ENCODE results near the gene GSTM3. TPM values are rescaled to one million over a fixed set of nuclear protein-coding genes. Genes with fewer than 3 reads are reported as not detected.
A peak's percentile ranks its signal among the peaks of the same experiment; 100 is the strongest.
"Not testable (repeated sequence)": the region's sequence is repeated elsewhere in the genome, so short reads cannot be mapped to it uniquely, and the experiment has no call there.

The GSTM3 gene
- total RNA-seq, 6 experiments from 2014 or later: 1.2 to 19.2 (median 10.6) TPM

GRCh38 chr1:109691759-109692158, 49.1 kb downstream of the GSTM3 start:
- Histone ChIP-seq H3K27ac (no peak overlapping the region), H3K4me1 (peaks cover 0 to 4% (median 0%) of the 10 kb centered on the region in 4 donors), H3K27me3 (no peaks in the 10 kb centered on the region), H3K9me3 (no peaks in the 10 kb centered on the region), H3K4me3 (no peak overlapping the region), H3K36me3 (no peaks in the 10 kb centered on the region)
- TF ChIP-seq POLR2A (IDR thresholded peaks at IDR 0.05): no peak
- TF ChIP-seq CTCF (IDR thresholded peaks at IDR 0.05): no peak
- ATAC-seq (peak in 2 of 4 donors; percentile 70 to 80), DNase-seq (peak in 1 of 3 donors; percentile 46)
- intact Hi-C loops (cut with DNase I): no loop called here
- WGBS (ENCODE audit: insufficient coverage, low coverage, low lambda C conversion rate, missing lambda C conversion rate): 12% methylated on average over 3 of the region's 6 CpGs

GRCh38 chr1:109689844-109690405, 50.9 kb downstream of the GSTM3 start:
- 30% methylated on average over 2 of the region's 6 CpGs for WGBS (ENCODE audit: insufficient coverage, low coverage, low lambda C conversion rate, missing lambda C conversion rate)
- ATAC-seq (peak in 2 of 4 donors; percentile 5 to 44), DNase-seq (peak in 1 of 3 donors; percentile 48)
- Histone ChIP-seq H3K36me3 (no peaks in the 10 kb centered on the region), H3K27ac (no peak overlapping the region), H3K9me3 (no peaks in the 10 kb centered on the region), H3K27me3 (no peaks in the 10 kb centered on the region), H3K4me1 (peaks cover 0 to 4% (median 0%) of the 10 kb centered on the region in 4 donors), H3K4me3 (no peak overlapping the region)
- intact Hi-C loops (cut with DNase I): no loop called here
- TF ChIP-seq CTCF (IDR thresholded peaks at IDR 0.05) (no peak), POLR2A (IDR thresholded peaks at IDR 0.05) (no peak)

- intact Hi-C loops (cut with DNase I): no loop called here
- no CpG with 5 or more reads among the region's 46 CpGs for WGBS (ENCODE audit: insufficient coverage, low coverage, low lambda C conversion rate, missing lambda C conversion rate)
- no peaks in the 10 kb centered on the region for H3K36me3 ChIP-seq
- ATAC-seq (peak in 2 of 4 donors; percentile 84 to 86), DNase-seq (peak in 1 of 3 donors; percentile 89)
- peak within 1 kb of the TSS in 1 of 3 donors; percentile 77 for H3K27ac ChIP-seq
- TF ChIP-seq POLR2A (IDR thresholded peaks at IDR 0.05) (peak; percentile 79), CTCF (IDR thresholded peaks at IDR 0.05) (peak in 2 of 4 donors; percentile 10 to 56)
- peaks cover 0 to 4% (median 0%) of the 10 kb centered on the region in 4 donors for H3K4me1 ChIP-seq
- peak within 1 kb of the TSS in 1 of 3 donors; percentile 62 for H3K4me3 ChIP-seq
- no peaks in the 10 kb centered on the region for H3K9me3 ChIP-seq
- no peaks in the 10 kb centered on the region for H3K27me3 ChIP-seq
Measured at GRCh38 chr1:109687641-109688499, 53.0 kb downstream of the GSTM3 start, which contains the start of gene GSTM1. Gene GSTM1, plus strand, starts transcription at chr1:109687817. Its CDS starts 57 bp downstream, at chr1:109687874.

- WGBS (ENCODE audit: insufficient coverage, low coverage, low lambda C conversion rate, missing lambda C conversion rate): 0% methylated on average over 2 of the region's 11 CpGs
- H3K27me3 ChIP-seq; DNase-seq; H3K9me3 ChIP-seq; intact Hi-C loops (cut with DNase I); H3K36me3 ChIP-seq; H3K4me1 ChIP-seq: not testable (repeated sequence)
- peak overlapping the region in 1 of 3 donors; percentile 77 for H3K27ac ChIP-seq
- peak in 1 of 4 donors; percentile 8 for ATAC-seq
- peak overlapping the region in 1 of 3 donors; percentile 62 for H3K4me3 ChIP-seq
Measured at GRCh38 chr1:109687109-109687508, 53.7 kb downstream of the GSTM3 start.

GRCh38 chr1:109685890-109686289, 54.9 kb downstream of the GSTM3 start:
- H3K4me1 ChIP-seq; intact Hi-C loops (cut with DNase I); DNase-seq; H3K36me3 ChIP-seq; H3K4me3 ChIP-seq; H3K9me3 ChIP-seq; H3K27me3 ChIP-seq; H3K27ac ChIP-seq: not testable (repeated sequence)
- WGBS (ENCODE audit: insufficient coverage, low coverage, low lambda C conversion rate, missing lambda C conversion rate): 14% methylated on average over 1 of the region's 4 CpGs
- ATAC-seq: peak in 1 of 4 donors; percentile 47

GRCh38 chr1:109685399-109685798, 55.4 kb downstream of the GSTM3 start:
- H3K4me3 ChIP-seq; H3K9me3 ChIP-seq; H3K36me3 ChIP-seq; H3K27ac ChIP-seq; H3K27me3 ChIP-seq; H3K4me1 ChIP-seq; intact Hi-C loops (cut with DNase I): not testable (repeated sequence)
- WGBS (ENCODE audit: insufficient coverage, low coverage, low lambda C conversion rate, missing lambda C conversion rate): no CpG with 5 or more reads among the region's 1 CpG
- DNase-seq: peak in 1 of 3 donors; percentile 54
- ATAC-seq: peak in 2 of 4 donors; percentile 69 to 70

GRCh38 chr1:109684777-109685176, 56.1 kb downstream of the GSTM3 start:
- H3K9me3 ChIP-seq; H3K36me3 ChIP-seq; H3K27ac ChIP-seq; H3K4me1 ChIP-seq; H3K4me3 ChIP-seq; H3K27me3 ChIP-seq; DNase-seq; intact Hi-C loops (cut with DNase I); ATAC-seq: not testable (repeated sequence)
- WGBS (ENCODE audit: insufficient coverage, low coverage, low lambda C conversion rate, missing lambda C conversion rate): 16% methylated on average over 5 of the region's 6 CpGs
